ENCODE measurements around the gene UBL4A. TPM values are rescaled to one million over a fixed set of nuclear protein-coding genes. Genes with fewer than 3 reads are reported as not detected.

The UBL4A gene
- total RNA-seq, 1 experiment from 2014 or later, result 26.7 TPM

- Mint-ChIP-seq H3K4me3 (ENCODE audit: unreplicated experiment) (peak overlapping the region; percentile 76), H3K36me3 (ENCODE audit: insufficient read depth, unreplicated experiment) (peaks cover 17% of the 10 kb centered on the region), H3K27ac (ENCODE audit: low read depth, unreplicated experiment) (peak overlapping the region; percentile 83), H3K4me1 (ENCODE audit: insufficient read depth, unreplicated experiment) (no peaks in the 10 kb centered on the region), H3K27me3 (ENCODE audit: insufficient read depth, unreplicated experiment) (peaks cover 1% of the 10 kb centered on the region), H3K9me3 (ENCODE audit: unreplicated experiment) (no peaks in the 10 kb centered on the region)
- no TSS peak for BruUV-seq (replicated peaks)
- intact Hi-C loops (cut with micrococcal nuclease), result no loop called here
- CTCF ChIA-PET, result interaction anchor here (0.5 to 1.9 kb wide), 4 partner anchors 26 to 116 kb away, joined by 3 to 9 read pairs (median 3); no protein-coding TSS in a partner anchor
- TF ChIP-seq CTCF (IDR thresholded peaks at IDR 0.05; ENCODE audit: unreplicated experiment), result no peak
- POLR2A ChIA-PET, result interaction anchor here (0.6 to 3.2 kb wide), 12 partner anchors 10 to 476 kb away, joined by 3 to 48 read pairs (median 8); partner anchors contain the start of genes ATP6AP1, FAM3A, PLXNA3 and RPL10
- DNase-seq (ENCODE audit: unreplicated experiment), result no peak
Measured at GRCh38 chrX:154489182-154489581, 2.8 kb upstream of the UBL4A start.

- peak overlapping the region; percentile 38 for H3K4me3 Mint-ChIP-seq (ENCODE audit: unreplicated experiment)
- peaks cover 18% of the 10 kb centered on the region for H3K36me3 Mint-ChIP-seq (ENCODE audit: insufficient read depth, unreplicated experiment)
- CTCF ChIA-PET, result interaction anchor here (0.5 to 1.9 kb wide), 4 partner anchors 11 to 115 kb away, joined by 3 to 9 read pairs (median 4); no protein-coding TSS in a partner anchor
- H3K27ac Mint-ChIP-seq (ENCODE audit: low read depth, unreplicated experiment), result no peak overlapping the region
- no peaks in the 10 kb centered on the region for H3K9me3 Mint-ChIP-seq (ENCODE audit: unreplicated experiment)
- TF ChIP-seq CTCF (IDR thresholded peaks at IDR 0.05; ENCODE audit: unreplicated experiment), result no peak
- POLR2A ChIA-PET, result interaction anchor here (0.6 to 3.2 kb wide), 4 partner anchors 11 to 246 kb away, joined by 3 to 48 read pairs (median 8); partner anchors contain the start of genes FAM3A and RPL10
- H3K27me3 Mint-ChIP-seq (ENCODE audit: insufficient read depth, unreplicated experiment), result peaks cover 4% of the 10 kb centered on the region
- intact Hi-C loops (cut with micrococcal nuclease), result no loop called here
- DNase-seq (ENCODE audit: unreplicated experiment), result no peak
- H3K4me1 Mint-ChIP-seq (ENCODE audit: insufficient read depth, unreplicated experiment), result no peaks in the 10 kb centered on the region
- BruUV-seq (replicated peaks), result no TSS peak
Measured at GRCh38 chrX:154488336-154489075, 2.1 kb upstream of the UBL4A start.

GRCh38 chrX:154487518-154488290 lies 1.3 kb upstream of the UBL4A start:
- no TSS peak for BruUV-seq (replicated peaks)
- Mint-ChIP-seq H3K27ac (ENCODE audit: low read depth, unreplicated experiment) (no peak overlapping the region), H3K4me1 (ENCODE audit: insufficient read depth, unreplicated experiment) (peaks cover under 1% of the 10 kb centered on the region), H3K27me3 (ENCODE audit: insufficient read depth, unreplicated experiment) (peaks cover 12% of the 10 kb centered on the region), H3K9me3 (ENCODE audit: unreplicated experiment) (no peaks in the 10 kb centered on the region), H3K36me3 (ENCODE audit: insufficient read depth, unreplicated experiment) (peaks cover 18% of the 10 kb centered on the region), H3K4me3 (ENCODE audit: unreplicated experiment) (peak overlapping the region; percentile 65)
- ChIA-PET CTCF (interaction anchor here (0.6 to 1.2 kb wide), 5 partner anchors 11 to 872 kb away, joined by 3 to 4 read pairs (median 3); no protein-coding TSS in a partner anchor), POLR2A (interaction anchor here (0.6 to 3.5 kb wide), 5 partner anchors 30 to 334 kb away, joined by 3 to 13 read pairs (median 6); partner anchors contain the start of gene RPL10)
- intact Hi-C loops (cut with micrococcal nuclease), result no loop called here
- no peak for DNase-seq (ENCODE audit: unreplicated experiment)
- no peak for TF ChIP-seq CTCF (IDR thresholded peaks at IDR 0.05; ENCODE audit: unreplicated experiment)

GRCh38 chrX:154486052-154486395 lies 391 bp downstream of the UBL4A start:
- H3K4me3 Mint-ChIP-seq (ENCODE audit: unreplicated experiment), result peak overlapping the region; percentile 52
- TF ChIP-seq CTCF (IDR thresholded peaks at IDR 0.05; ENCODE audit: unreplicated experiment), result no peak
- DNase-seq (ENCODE audit: unreplicated experiment), result peak; percentile 13
- no TSS peak for BruUV-seq (replicated peaks)
- ChIA-PET POLR2A (interaction anchor here (0.7 to 3.5 kb wide), 10 partner anchors 13 to 718 kb away, joined by 4 to 13 read pairs (median 6); partner anchors contain the start of genes ATP6AP1, RPL10 and TAFAZZIN), CTCF (interaction anchor here (1.2 kb wide), 1 partner anchor 13 kb away, joined by 4 read pairs; no protein-coding TSS in a partner anchor)
- H3K4me1 Mint-ChIP-seq (ENCODE audit: insufficient read depth, unreplicated experiment), result peaks cover 7% of the 10 kb centered on the region
- no peak overlapping the region for H3K27ac Mint-ChIP-seq (ENCODE audit: low read depth, unreplicated experiment)
- H3K27me3 Mint-ChIP-seq (ENCODE audit: insufficient read depth, unreplicated experiment), result peaks cover 23% of the 10 kb centered on the region
- peaks cover 24% of the 10 kb centered on the region for H3K36me3 Mint-ChIP-seq (ENCODE audit: insufficient read depth, unreplicated experiment)
- H3K9me3 Mint-ChIP-seq (ENCODE audit: unreplicated experiment), result no peaks in the 10 kb centered on the region
- intact Hi-C loops (cut with micrococcal nuclease), result no loop called here
